Stimulated activated CD4-positive, alpha-beta T cell treated with anti-CD3 and anti-CD28 coated beads, Interleukin-12 subunit alpha, Interleukin-12 subunit beta, amount 100 ng/mL, for 4 hours (primary cell): ENCODE measurements around the gene FGF18.

ENCODE experiments used
- DNase-seq: peaks from one replicate; pipeline ENCODE4 v3.0.0-alpha.2; 2020

The FGF18 gene

GRCh38 chr5:171506951-171507350 lies 87.5 kb downstream of the FGF18 start:
- DNase-seq = no peak
